GM12801 (cell line): ENCODE results near the gene SMARCAL1.

Experiments used
- TF ChIP-seq, protein P1 (sequence below): IDR thresholded peaks from one replicate; pipeline ENCODE4 v1.5.1; 2011; ENCODE audit warnings: control low read depth; ENCODE audit not compliant: insufficient read length; ENCODE audit errors: extremely low read depth

SMARCAL1 gene

DNA sequence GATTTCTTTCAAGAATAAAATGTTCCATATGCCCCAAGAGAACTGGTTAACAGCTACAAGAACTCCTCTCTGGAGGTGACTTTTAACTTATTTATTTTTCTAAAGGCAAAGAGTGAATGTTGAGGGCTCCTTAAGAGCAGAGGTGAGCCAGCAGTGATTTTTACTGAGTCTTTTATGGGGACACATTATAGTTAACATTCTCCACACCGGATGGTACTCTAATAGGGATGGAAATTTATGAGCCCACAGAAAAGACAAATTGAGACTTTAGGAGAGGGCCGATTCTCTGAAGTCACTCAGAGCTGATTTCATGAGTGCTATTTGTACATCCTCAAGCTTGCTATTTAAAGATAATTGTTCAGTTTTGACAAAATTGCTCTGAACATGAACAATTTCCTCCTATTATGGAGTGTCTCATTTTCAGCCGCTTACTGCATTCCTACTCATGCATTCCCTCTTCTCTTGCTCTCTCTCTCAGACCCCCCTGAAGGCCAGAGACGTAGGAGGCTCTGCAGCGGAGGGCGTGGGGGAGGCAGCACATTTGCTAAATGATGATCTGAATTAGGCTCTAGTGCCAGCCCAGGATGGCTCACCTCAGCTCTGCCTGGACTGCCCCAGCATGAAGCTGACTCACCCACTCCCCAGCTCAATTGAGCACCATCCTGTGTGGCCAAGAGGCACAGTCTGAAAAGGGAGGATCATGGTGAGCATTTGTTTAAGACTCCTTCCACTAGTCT, 80.5 kb downstream of the SMARCAL1 start:
- TF ChIP-seq, protein P1, sequence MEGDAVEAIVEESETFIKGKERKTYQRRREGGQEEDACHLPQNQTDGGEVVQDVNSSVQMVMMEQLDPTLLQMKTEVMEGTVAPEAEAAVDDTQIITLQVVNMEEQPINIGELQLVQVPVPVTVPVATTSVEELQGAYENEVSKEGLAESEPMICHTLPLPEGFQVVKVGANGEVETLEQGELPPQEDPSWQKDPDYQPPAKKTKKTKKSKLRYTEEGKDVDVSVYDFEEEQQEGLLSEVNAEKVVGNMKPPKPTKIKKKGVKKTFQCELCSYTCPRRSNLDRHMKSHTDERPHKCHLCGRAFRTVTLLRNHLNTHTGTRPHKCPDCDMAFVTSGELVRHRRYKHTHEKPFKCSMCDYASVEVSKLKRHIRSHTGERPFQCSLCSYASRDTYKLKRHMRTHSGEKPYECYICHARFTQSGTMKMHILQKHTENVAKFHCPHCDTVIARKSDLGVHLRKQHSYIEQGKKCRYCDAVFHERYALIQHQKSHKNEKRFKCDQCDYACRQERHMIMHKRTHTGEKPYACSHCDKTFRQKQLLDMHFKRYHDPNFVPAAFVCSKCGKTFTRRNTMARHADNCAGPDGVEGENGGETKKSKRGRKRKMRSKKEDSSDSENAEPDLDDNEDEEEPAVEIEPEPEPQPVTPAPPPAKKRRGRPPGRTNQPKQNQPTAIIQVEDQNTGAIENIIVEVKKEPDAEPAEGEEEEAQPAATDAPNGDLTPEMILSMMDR, result no peak

- TF ChIP-seq, protein P1, result no peak
Measured at GRCh38 chr2:216493334-216493685, 81.0 kb downstream of the SMARCAL1 start.

GRCh38 chr2:216495656-216496055, 83.4 kb downstream of the SMARCAL1 start:
- TF ChIP-seq, protein P1, result no peak

GRCh38 chr2:216497382-216498069, 85.2 kb downstream of the SMARCAL1 start:
- TF ChIP-seq, protein P1, result no peak

DNA sequence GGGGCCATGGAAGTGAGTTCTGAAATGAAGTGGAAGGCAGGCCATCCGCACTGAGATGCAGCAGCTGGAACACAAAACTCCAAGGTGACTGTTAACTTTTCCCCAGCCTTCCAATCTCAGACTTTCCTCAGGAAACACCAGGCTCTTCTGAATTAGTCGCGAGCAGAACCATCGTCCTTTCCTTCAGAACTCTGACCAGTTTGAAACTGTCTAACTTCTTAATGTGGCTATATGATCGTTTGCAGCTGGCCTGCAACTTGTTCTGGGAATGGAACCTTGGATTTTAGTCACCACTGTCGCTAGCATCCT, 85.7 kb downstream of the SMARCAL1 start:
- TF ChIP-seq, protein P1, result no peak

- TF ChIP-seq, protein P1, result no peak
Measured at GRCh38 chr2:216498379-216499352, 86.4 kb downstream of the SMARCAL1 start, which contains the start of gene RPL37A. RPL37A (plus strand) TSS chr2:216498844; CDS start chr2:216498875, 31 bp downstream.

DNA sequence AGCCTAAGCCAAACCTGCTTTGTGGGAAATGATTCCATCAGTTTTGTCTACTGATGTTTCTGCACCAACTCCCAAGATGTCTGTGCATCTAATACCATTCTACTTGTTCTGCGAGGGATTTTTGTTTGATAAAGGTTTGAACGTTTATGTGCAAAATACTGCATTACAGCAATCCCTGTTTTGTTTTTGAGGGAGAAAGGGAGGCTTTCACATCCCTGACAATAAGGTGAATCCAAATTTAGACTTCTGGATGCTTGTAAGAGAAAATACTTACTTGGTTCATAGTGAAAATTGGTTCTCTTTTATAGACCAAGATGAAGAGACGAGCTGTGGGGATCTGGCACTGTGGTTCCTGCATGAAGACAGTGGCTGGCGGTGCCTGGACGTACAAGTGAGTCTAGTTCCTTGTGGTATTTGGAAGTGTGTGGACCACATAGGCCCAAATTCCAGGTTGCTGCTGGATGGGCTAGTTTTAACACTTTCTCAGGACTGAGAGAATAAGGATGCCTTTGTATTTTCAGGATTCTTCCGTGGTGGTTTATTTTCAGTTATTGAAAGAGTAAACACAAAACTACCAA, 87.4 kb downstream of the SMARCAL1 start:
- TF ChIP-seq, protein P1, result no peak
